Measurements from ENCODE around the gene AS3MT. TPM values are rescaled to one million over a fixed set of nuclear protein-coding genes. Genes with fewer than 3 reads are reported as not detected.
"Not testable (repeated sequence)": the region's sequence is repeated elsewhere in the genome, so short reads cannot be mapped to it uniquely, and the experiment has no call there.

Gene AS3MT
- polyA plus RNA-seq, 1 experiment = 3.0 TPM

DNA sequence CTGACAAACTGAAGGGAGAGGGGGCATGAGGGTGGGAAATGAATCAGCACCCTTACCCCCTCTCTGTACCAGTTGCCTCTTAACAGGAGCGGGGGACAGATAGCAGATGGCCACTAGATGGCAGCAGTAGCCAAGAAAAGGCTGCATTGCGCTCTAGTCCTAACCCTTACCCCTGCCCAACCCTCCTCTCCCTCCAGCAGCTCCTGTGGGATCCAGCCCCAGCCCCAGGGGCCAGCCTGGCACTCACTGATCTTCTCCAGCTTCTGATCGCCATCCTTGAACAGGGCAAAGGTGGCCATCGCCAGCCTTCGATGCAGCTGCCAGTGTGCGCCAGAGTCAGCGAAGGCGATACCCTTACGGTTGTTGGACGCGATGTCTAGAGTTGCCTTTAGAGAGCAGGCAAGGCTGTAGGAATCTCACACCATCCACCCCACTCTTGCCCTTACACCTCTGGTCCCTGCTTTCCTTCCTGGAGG, 34.2 kb upstream of the AS3MT start:
- Histone ChIP-seq H3K36me3 (ENCODE audit: control insufficient read depth, insufficient read depth, low read length) (no peaks in the 10 kb centered on the region), H3K4me3 (ENCODE audit: low read depth, low read length) (no peak overlapping the region), H3K27me3 (ENCODE audit: control insufficient read depth, insufficient read depth, low read length) (peaks cover 4% of the 10 kb centered on the region)
- TF ChIP-seq, protein P1, sequence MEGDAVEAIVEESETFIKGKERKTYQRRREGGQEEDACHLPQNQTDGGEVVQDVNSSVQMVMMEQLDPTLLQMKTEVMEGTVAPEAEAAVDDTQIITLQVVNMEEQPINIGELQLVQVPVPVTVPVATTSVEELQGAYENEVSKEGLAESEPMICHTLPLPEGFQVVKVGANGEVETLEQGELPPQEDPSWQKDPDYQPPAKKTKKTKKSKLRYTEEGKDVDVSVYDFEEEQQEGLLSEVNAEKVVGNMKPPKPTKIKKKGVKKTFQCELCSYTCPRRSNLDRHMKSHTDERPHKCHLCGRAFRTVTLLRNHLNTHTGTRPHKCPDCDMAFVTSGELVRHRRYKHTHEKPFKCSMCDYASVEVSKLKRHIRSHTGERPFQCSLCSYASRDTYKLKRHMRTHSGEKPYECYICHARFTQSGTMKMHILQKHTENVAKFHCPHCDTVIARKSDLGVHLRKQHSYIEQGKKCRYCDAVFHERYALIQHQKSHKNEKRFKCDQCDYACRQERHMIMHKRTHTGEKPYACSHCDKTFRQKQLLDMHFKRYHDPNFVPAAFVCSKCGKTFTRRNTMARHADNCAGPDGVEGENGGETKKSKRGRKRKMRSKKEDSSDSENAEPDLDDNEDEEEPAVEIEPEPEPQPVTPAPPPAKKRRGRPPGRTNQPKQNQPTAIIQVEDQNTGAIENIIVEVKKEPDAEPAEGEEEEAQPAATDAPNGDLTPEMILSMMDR (IDR thresholded peaks at IDR 0.05; ENCODE audit: insufficient read depth, low read depth, low read length) = peak; percentile 86
- no peak for DNase-seq (ENCODE audit: low read depth)
- POLR2A ChIA-PET = no interaction called here
- CTCF ChIA-PET = interaction anchor here (0.6 to 9.2 kb wide), 28 partner anchors 8 to 499 kb away, joined by 3 to 168 read pairs (median 4); partner anchors contain the start of genes AS3MT, BORCS7 and CNNM2

DNA sequence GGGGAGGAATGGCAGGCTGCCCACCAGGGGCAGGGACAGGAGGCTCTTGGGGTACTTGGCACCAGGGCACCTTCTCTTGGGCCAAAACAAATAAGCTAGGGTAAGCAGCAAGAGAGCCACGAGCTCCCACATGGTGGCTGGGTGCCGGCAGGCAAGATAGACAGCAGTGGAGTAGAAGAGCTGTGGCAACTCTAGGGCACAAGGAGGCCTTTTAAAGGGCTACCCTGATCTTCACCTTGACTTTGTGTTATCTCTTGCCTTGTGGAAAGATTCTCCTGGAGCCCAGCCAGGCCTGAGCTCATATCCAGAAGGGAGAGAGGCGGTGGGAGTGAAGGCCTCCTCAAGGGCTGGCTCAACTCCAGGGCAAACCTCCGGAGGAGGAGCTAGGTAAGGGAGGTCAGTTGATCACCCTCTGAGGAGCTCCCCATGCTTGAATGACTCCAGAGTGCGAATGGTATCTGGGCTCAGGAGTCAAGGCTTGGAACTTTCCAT, 32.0 kb upstream of the AS3MT start, which contains the start of gene CYP17A1:
Gene CYP17A1, minus strand, starts transcription at position 184 of the 492 bp plus-strand sequence. Its CDS starts 52 bp downstream, at position 132.
- ChIA-PET CTCF (interaction anchor here (0.5 to 9.2 kb wide), 8 partner anchors 10 to 407 kb away, joined by 3 to 168 read pairs (median 7); partner anchors contain the start of gene CNNM2), POLR2A (no interaction called here)
- H3K27me3 ChIP-seq (ENCODE audit: control insufficient read depth, insufficient read depth, low read length) = peaks cover 4% of the 10 kb centered on the region
- H3K4me3 ChIP-seq (ENCODE audit: low read depth, low read length) = no peak within 1 kb of the TSS
- no peaks in the 10 kb centered on the region for H3K36me3 ChIP-seq (ENCODE audit: control insufficient read depth, insufficient read depth, low read length)
- DNase-seq (ENCODE audit: low read depth) = no peak
- TF ChIP-seq, protein P1 (IDR thresholded peaks at IDR 0.05; ENCODE audit: insufficient read depth, low read depth, low read length) = no peak

DNA sequence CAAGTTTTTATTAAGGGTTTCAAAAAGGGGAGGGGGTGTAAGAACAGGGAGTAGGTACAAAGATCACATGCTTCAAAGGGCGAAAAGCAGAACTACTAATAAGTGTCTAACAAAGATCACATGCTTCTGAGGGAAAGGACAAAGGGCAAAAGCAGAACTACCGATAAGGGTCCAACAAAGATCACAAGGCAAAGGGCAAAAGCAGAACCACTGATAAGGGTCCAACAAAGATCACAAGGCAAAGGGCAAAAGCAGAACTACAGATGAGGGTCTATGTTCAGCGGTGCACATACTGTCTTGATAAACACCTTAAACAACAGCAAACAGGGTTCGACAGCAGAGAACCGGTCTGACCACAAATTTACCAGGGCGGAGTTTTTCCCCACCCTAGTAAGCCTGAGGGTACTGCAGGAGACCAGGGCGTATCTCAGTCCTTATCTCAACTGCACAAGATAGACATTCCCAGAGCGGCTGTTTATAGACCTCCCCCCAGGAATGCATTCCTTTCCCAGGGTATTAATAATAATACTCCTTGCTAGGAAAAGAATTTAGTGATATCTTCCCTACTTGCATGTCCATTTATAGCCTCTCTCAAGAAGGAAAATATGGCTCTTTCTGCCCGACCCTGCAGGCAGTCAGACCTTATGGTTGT, 30.9 kb upstream of the AS3MT start:
- H3K27me3 ChIP-seq (ENCODE audit: control insufficient read depth, insufficient read depth, low read length); DNase-seq (ENCODE audit: low read depth); POLR2A ChIA-PET; H3K4me3 ChIP-seq (ENCODE audit: low read depth, low read length); H3K36me3 ChIP-seq (ENCODE audit: control insufficient read depth, insufficient read depth, low read length): not testable (repeated sequence)
- CTCF ChIA-PET = interaction anchor here (4.8 to 9.2 kb wide), 2 partner anchors 61 to 79 kb away, joined by 36 to 168 read pairs; partner anchors contain the start of gene CNNM2

- H3K36me3 ChIP-seq (ENCODE audit: control insufficient read depth, insufficient read depth, low read length) = no peaks in the 10 kb centered on the region
- ChIA-PET POLR2A (no interaction called here), CTCF (no interaction called here)
- H3K27me3 ChIP-seq (ENCODE audit: control insufficient read depth, insufficient read depth, low read length) = no peaks in the 10 kb centered on the region; the same call in 1 of the 2 replicates
- DNase-seq (ENCODE audit: low read depth) = no peak
- TF ChIP-seq, protein P1 (IDR thresholded peaks at IDR 0.05; ENCODE audit: insufficient read depth, low read depth, low read length) = no peak
- H3K4me3 ChIP-seq (ENCODE audit: low read depth, low read length) = no peak overlapping the region
Observed at GRCh38 chr10:102841827-102842345, 27.4 kb upstream of the AS3MT start.

GRCh38 chr10:102843139-102843538, 26.1 kb upstream of the AS3MT start:
- CTCF ChIA-PET = interaction anchor here (1.3 kb wide), 1 partner anchor 10 kb away, joined by 3 read pairs; no protein-coding TSS in a partner anchor
- POLR2A ChIA-PET; H3K36me3 ChIP-seq (ENCODE audit: control insufficient read depth, insufficient read depth, low read length): not testable (repeated sequence)

DNA sequence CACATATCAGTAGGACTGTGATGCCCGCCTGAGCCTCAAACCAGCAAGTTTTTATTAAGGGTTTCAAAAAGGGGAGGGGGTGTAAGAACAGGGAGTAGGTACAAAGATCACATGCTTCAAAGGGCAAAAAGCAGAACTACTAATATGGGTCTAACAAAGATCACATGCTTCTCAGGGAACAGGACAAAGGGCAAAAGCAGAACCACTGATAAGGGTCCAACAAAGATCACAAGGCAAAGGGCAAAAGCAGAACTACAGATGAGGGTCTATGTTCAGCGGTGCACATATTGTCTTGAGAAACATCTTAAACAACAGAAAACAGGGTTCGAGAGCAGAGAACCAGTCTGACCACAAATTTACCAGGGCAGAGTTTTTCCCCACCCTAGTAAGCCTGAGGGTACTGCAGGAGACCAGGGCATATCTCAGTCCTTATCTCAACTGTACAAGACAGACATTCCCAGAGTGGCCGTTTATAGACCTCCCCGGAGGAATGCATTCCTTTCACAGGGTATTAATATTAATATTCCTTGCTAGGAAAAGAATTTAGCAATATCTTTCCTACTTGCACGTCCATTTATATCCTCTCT, 25.0 kb upstream of the AS3MT start:
- POLR2A ChIA-PET; DNase-seq (ENCODE audit: low read depth); H3K4me3 ChIP-seq (ENCODE audit: low read depth, low read length); H3K36me3 ChIP-seq (ENCODE audit: control insufficient read depth, insufficient read depth, low read length); CTCF ChIA-PET; H3K27me3 ChIP-seq (ENCODE audit: control insufficient read depth, insufficient read depth, low read length): not testable (repeated sequence)

More at GRCh38 chr10:102843139-102843538, 26.1 kb upstream of the AS3MT start:
- not testable (repeated sequence) for DNase-seq (ENCODE audit: low read depth); H3K27me3 ChIP-seq (ENCODE audit: control insufficient read depth, insufficient read depth, low read length); H3K4me3 ChIP-seq (ENCODE audit: low read depth, low read length)
